ENCODE measurements around the gene MARK4. TPM values are rescaled to one million over a fixed set of nuclear protein-coding genes. Genes with fewer than 3 reads are reported as not detected.

MARK4 gene
- polyA plus RNA-seq, 12 donors, result 23.7 to 90.9 (median 30.3) TPM

- DNase-seq, result no peak
Measured at GRCh38 chr19:45235485-45235884, 15.6 kb upstream of the MARK4 start.

- DNase-seq, result no peak
Measured at GRCh38 chr19:45238556-45238955, 12.5 kb upstream of the MARK4 start.

- no peak for DNase-seq
Measured at GRCh38 chr19:45243144-45243732, 7.8 kb upstream of the MARK4 start.

GRCh38 chr19:45244133-45244794 is 6.8 kb upstream of the MARK4 start:
- DNase-seq, result no peak

- DNase-seq, result no peak
Measured at GRCh38 chr19:45245334-45245787, 5.7 kb upstream of the MARK4 start, which contains the start of gene EXOC3L2. Gene EXOC3L2, minus strand, starts transcription at chr19:45245407. Its CDS starts 6,362 bp downstream, at chr19:45239045.

DNA sequence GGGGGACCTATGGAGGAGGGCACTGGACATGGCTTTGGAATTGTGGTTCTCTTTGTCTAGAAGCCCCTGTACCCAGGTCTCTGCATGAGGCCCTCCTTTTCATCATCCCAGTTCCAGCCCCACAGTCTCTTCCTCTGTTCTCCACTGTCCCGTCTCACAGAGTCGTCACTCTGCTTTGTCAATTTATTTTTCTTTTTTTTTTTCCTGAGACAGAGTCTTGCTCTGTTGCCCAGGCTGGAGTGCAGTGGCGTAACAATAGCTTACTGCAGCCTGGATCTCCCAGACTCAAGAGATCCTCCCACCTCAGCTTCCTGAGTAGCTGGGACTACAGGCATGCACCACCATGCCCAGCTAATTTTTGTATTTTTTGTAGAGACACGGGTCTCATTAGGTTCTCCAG is 5.2 kb upstream of the MARK4 start:
- no peak for DNase-seq

- DNase-seq, result no peak
Measured at GRCh38 chr19:45247136-45247535, 3.9 kb upstream of the MARK4 start.

DNA sequence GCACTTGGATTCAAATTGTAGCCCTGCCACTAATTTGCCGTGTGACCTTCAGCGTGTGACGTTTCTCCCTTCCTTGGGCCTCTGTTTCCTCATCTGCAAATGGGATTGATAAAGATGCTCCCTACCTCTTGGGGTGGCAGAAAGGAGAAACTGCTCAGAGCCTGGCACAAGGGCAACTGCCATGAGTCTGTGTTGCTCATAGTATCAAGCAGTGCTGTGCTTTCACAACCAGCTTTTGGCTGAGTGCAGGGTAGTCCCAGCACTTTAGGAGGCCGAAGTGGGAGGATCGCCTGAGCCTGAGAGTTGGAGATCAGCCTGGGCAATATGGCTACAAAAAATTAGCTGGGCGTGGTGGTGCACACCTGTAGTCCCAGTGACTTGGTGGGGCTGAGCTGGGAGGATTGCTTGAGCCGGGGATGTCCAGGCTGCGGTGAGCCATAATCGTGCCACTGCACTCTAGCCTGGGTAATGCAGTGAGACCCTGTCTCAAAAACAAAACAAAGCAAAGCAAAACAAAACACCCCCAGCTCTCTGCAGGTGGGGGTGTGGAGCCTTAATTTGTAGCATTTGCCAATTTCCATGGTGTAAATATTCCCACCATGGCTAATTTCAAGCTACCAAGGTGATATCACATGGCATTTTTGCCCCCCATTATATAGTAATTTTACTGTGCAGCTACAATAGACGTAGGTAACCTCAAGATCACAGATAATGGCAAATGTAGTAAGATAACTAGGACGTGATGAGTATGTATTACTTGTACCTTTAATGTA is 1.6 kb upstream of the MARK4 start:
- DNase-seq, result no peak

DNA sequence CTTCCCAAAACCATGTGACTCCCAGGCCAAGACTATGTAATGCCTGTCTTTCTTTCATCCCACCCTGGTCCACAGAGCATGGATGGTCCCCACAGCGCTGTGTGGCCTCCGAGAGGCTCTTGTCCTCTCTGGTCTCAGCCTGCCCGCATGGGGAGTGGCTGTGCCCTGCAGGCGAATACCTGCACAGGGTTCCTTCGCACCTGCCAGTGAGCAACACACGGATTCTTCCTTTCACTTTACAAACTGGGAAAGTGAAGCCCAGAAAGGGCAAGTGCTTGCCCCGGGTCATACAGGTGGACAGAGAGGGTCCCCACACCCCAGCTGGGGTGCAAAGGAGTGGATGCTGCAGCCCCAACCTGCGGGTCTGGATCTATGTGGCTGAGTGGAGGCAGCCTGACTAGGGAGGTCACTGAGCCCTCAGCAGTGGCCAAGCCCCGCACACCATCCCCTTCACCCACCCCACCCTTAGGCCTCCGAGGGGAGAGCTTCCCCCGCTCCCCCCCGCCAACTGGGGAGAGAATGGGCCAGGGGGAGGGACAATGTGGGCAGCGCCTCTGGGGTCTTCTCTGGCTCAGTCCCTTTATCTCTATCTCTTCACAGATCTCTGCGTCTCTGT is 747 bp upstream of the MARK4 start:
- DNase-seq, result no peak

GRCh38 chr19:45251452-45252354 is 632 bp downstream of the MARK4 start:
- no peak for DNase-seq

- no peak for DNase-seq
Measured at GRCh38 chr19:45253396-45254027, 2.4 kb downstream of the MARK4 start.

DNA sequence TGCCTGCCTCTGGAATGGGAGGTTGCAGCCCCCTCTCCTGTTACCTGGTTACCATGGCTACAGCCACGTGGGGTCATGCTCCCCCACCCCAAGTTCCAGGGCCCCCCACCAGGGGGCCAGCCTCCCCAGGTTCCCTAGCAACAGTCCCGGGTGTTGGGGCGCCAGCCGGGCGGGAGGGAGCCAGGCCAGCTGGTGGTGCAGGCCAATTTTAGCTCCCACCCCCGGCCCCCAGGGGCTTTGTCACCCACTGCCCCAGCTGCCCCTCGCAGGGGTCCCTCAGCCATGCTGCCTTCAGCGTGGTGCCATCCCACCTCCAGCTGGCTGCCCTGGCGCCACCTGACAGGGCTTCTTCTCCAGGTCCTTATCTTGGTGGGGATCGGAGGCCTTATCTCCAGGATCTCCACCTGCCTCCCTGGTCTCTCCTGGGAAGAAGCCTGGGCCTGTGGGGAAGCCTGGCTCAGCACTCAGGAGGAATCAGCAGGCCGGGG is 3.0 kb downstream of the MARK4 start:
- DNase-seq, result no peak

- DNase-seq, result no peak
Measured at GRCh38 chr19:45255611-45256157, 4.6 kb downstream of the MARK4 start.

GRCh38 chr19:45256836-45257235 is 5.8 kb downstream of the MARK4 start:
- DNase-seq, result no peak

- DNase-seq, result no peak
Measured at GRCh38 chr19:45258862-45259261, 7.8 kb downstream of the MARK4 start.

DNA sequence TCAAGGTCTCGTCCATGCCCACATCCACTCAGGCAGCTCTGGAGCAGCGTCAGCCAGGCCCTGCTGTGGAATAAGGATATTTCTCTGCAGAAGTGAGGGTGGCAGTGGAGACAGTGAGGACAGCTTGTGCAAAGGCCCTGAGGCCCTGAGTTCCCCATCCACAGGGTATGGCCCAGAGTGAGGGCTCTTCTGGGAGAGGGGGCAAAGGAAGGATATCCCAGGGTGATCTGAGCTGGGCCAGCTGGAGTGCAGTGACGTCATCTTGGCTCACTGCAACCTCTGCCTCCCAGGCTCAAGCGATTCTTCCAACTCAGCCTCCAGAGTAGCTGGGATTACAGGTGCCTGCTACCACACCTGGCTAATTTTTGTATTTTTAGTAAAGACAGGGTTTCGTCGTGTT is 11.5 kb downstream of the MARK4 start:
- DNase-seq, result no peak

DNA sequence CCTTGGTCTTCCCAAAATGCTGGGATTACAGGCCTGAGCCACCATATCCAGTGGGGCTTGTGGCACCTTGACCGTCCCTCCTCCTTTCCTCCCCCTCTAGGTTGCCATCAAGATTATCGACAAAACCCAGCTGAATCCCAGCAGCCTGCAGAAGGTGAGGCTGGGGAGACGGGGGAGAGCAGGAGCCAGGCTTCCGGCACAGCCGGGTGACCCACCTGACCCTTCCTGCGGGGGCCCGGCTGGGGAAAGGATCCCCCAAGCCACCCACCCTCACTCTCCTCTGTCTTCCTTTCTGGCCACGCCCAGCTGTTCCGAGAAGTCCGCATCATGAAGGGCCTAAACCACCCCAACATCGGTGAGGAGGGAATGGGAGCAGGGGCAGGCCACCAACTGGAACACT is 11.9 kb downstream of the MARK4 start:
- DNase-seq, result no peak

- no peak for DNase-seq
Measured at GRCh38 chr19:45264781-45265317, 13.8 kb downstream of the MARK4 start.

GRCh38 chr19:45265375-45265774 is 14.3 kb downstream of the MARK4 start:
- DNase-seq, result no peak

GRCh38 chr19:45267296-45267695 is 16.2 kb downstream of the MARK4 start:
- DNase-seq, result no peak
